NCI-H226 (cell line): ENCODE measurements around the gene ZSWIM8.
"Not testable (repeated sequence)": the region's sequence is repeated elsewhere in the genome, so short reads cannot be mapped to it uniquely, and the experiment has no call there.

ENCODE experiments used
- DNase-seq: peaks from one replicate; pipeline ENCODE4 v3.0.0-alpha.2; 2015

Gene ZSWIM8

GRCh38 chr10:73817826-73818225, 32.4 kb downstream of the ZSWIM8 start:
- DNase-seq, result no peak

GRCh38 chr10:73818402-73818801, 33.0 kb downstream of the ZSWIM8 start:
- no peak for DNase-seq

- no peak for DNase-seq
These were observed 33.7 kb downstream of the ZSWIM8 start for GRCh38 chr10:73819081-73819480.

GRCh38 chr10:73819513-73820093, 34.2 kb downstream of the ZSWIM8 start:
- peak; percentile 47 for DNase-seq

- no peak for DNase-seq
These were observed 38.0 kb downstream of the ZSWIM8 start for GRCh38 chr10:73823391-73823790.

- DNase-seq, result no peak
These were observed 38.8 kb downstream of the ZSWIM8 start for GRCh38 chr10:73824146-73824725.

- DNase-seq, result no peak
These were observed 42.1 kb downstream of the ZSWIM8 start for GRCh38 chr10:73827346-73828089.

- no peak for DNase-seq
These were observed 42.8 kb downstream of the ZSWIM8 start for GRCh38 chr10:73828161-73828560.

- DNase-seq, result not testable (repeated sequence)
These were observed 43.7 kb downstream of the ZSWIM8 start for GRCh38 chr10:73829090-73829489.

GRCh38 chr10:73836427-73836980, 51.1 kb downstream of the ZSWIM8 start:
- no peak for DNase-seq

- DNase-seq, result peak; percentile 55
These were observed 51.7 kb downstream of the ZSWIM8 start for GRCh38 chr10:73837072-73837471.

GRCh38 chr10:73838008-73838567, 52.7 kb downstream of the ZSWIM8 start:
- DNase-seq, result no peak

GRCh38 chr10:73838827-73839226, 53.4 kb downstream of the ZSWIM8 start:
- peak; percentile 49 for DNase-seq

- DNase-seq, result no peak
These were observed 54.0 kb downstream of the ZSWIM8 start for GRCh38 chr10:73839276-73839966.

GRCh38 chr10:73840056-73840402, 54.6 kb downstream of the ZSWIM8 start:
- no peak for DNase-seq

GRCh38 chr10:73840403-73841060, 55.1 kb downstream of the ZSWIM8 start:
- no peak for DNase-seq

- no peak for DNase-seq
These were observed 55.6 kb downstream of the ZSWIM8 start for GRCh38 chr10:73841061-73841421.

- DNase-seq, result no peak
These were observed 56.3 kb downstream of the ZSWIM8 start for GRCh38 chr10:73841526-73842285.

- DNase-seq, result no peak
These were observed 56.9 kb downstream of the ZSWIM8 start for GRCh38 chr10:73842349-73842748.

GRCh38 chr10:73843261-73843660, 57.9 kb downstream of the ZSWIM8 start:
- DNase-seq, result no peak

GRCh38 chr10:73847031-73847430, 61.6 kb downstream of the ZSWIM8 start:
- DNase-seq, result no peak
